Measurements from ENCODE around the gene RFX7.

RFX7 gene

DNA sequence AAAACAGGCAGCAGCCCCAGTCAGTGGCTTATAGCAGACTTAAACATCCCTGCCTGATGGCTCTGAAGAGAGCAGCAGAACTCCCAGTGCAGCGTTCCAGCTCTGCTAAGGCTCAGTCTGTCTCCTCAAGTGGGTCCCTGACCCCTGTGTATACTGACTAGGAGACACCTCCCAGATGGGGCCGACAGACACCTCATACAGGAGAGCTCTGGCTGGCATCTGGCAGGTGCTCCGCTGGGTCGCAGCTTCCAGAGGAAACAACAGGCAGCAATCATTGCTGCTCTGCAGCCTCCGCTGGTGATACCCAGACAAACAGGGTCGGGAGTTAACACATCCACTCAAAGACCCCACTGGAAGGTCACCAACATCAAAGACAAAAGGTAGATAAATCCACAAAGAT is 93.5 kb downstream of the RFX7 start:
- Histone ChIP-seq H3K36me3 (peaks cover 24 to 49% (median 37%) of the 10 kb centered on the region in 11 experiments; a peak in 21 of 22 replicates), H3K9ac (no peak overlapping the region), H3K4me1 (no peaks in the 10 kb centered on the region), H3K4me3 (no peak overlapping the region), H4K20me1 (peaks cover 0 to 15% (median 7%) of the 10 kb centered on the region in 11 experiments; a peak in 9 of 22 replicates), H3K27ac (no peak overlapping the region), H3K27me3 (no peaks in the 10 kb centered on the region), H3K4me2 (no peak overlapping the region), H3K9me3 (replicated peaks in 1 of 11) (peaks cover 43 to 83% (median 71%) of the 10 kb centered on the region in 11 experiments)
- TF ChIP-seq Cebpa-rat (IDR thresholded peaks at IDR 0.05) = no peak

DNA sequence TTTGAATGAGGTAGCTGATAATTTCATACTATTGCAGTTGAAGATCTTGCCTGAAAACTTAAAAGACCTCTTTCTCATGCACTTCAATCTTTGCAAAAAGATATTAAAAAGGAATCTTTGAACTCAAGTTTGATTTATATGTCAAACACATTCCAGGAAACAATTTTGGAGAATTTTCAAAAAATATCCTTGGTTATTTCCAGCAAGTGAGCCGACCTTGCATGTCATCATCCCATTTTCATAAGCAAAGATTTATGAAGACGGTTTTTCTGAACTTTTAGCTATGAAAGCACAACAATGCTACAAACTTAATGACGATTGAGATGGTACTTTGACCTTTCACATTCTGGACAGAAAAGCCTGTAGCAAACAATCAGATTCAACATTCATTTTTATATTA is 95.6 kb downstream of the RFX7 start:
- H3K4me1 ChIP-seq = no peaks in the 10 kb centered on the region
- H3K4me2 ChIP-seq = no peak overlapping the region
- no peak overlapping the region for H3K27ac ChIP-seq
- H3K4me3 ChIP-seq = no peak overlapping the region
- peaks cover 30 to 61% (median 52%) of the 10 kb centered on the region in 11 experiments for H3K9me3 ChIP-seq (replicated peaks in 1 of 11)
- no peak for TF ChIP-seq Cebpa-rat (IDR thresholded peaks at IDR 0.05)
- peaks cover 30 to 60% (median 45%) of the 10 kb centered on the region in 11 experiments; a peak in 21 of 22 replicates for H3K36me3 ChIP-seq
- no peak overlapping the region for H3K9ac ChIP-seq
- H4K20me1 ChIP-seq = peaks cover 0 to 22% (median 8%) of the 10 kb centered on the region in 11 experiments; a peak in 10 of 22 replicates
- no peaks in the 10 kb centered on the region for H3K27me3 ChIP-seq

DNA sequence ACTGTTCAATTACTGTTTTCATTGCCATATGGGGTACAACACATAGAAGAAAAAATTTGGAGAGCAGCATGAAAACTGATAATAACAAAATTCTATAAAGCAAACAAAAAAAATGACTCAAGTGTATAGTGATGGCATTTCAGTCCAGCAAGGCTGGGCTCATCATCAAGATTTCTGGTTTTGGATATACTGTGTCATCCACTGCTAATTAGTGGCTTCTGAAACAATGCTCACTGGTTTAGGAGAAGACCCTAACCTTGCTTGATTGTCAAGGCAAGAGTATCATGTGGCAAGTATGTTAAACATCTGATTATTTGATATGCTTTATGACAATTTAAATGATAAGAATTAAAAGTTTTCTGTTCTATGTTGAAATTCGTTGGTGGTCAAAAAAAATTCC is 96.9 kb downstream of the RFX7 start:
- no peak overlapping the region for H3K27ac ChIP-seq
- H3K36me3 ChIP-seq = peaks cover 43 to 73% (median 53%) of the 10 kb centered on the region in 11 experiments
- no peaks in the 10 kb centered on the region for H3K4me1 ChIP-seq
- TF ChIP-seq Cebpa-rat (IDR thresholded peaks at IDR 0.05) = no peak
- H3K9ac ChIP-seq = no peak overlapping the region
- H3K9me3 ChIP-seq (replicated peaks in 1 of 11) = peaks cover 37 to 60% (median 50%) of the 10 kb centered on the region in 11 experiments
- no peak overlapping the region for H3K4me2 ChIP-seq
- no peaks in the 10 kb centered on the region for H3K27me3 ChIP-seq
- H4K20me1 ChIP-seq = peaks cover 0 to 22% (median 8%) of the 10 kb centered on the region in 11 experiments; a peak in 10 of 22 replicates
- H3K4me3 ChIP-seq = no peak overlapping the region

DNA sequence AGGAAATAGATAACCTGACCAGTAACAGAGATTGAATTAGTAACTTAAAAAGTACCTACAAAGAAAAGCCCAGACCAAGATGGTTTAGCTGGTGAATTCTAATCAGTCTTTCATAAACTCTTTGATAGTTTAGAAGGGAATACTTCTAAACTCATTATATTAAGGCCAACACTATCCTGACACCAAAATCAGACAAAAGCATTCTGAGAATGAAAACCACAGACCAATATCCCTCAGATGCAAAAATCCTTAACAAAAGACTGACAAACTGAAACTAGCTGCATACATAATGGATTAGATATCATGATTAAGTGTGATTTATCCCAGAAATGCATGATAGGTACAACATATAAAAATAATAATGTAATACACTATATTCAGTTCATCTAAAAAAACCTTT is 115.6 kb downstream of the RFX7 start:
- H3K9me3 ChIP-seq (replicated peaks in 1 of 11) = peaks cover 74 to 85% (median 82%) of the 10 kb centered on the region in 11 experiments
- no peak overlapping the region for H3K9ac ChIP-seq
- 0 out of 22 replicates have a peak, but pooled peaks cover 0 to 3% (median 0%) of the 10 kb centered on the region in 11 experiments for H4K20me1 ChIP-seq
- H3K4me3 ChIP-seq = no peak overlapping the region
- H3K36me3 ChIP-seq = peaks cover 69 to 85% (median 80%) of the 10 kb centered on the region in 11 experiments
- no peak for TF ChIP-seq Cebpa-rat (IDR thresholded peaks at IDR 0.05)
- no peak overlapping the region for H3K4me2 ChIP-seq
- H3K27me3 ChIP-seq = no peaks in the 10 kb centered on the region
- no peaks in the 10 kb centered on the region for H3K4me1 ChIP-seq
- H3K27ac ChIP-seq = no peak overlapping the region

DNA sequence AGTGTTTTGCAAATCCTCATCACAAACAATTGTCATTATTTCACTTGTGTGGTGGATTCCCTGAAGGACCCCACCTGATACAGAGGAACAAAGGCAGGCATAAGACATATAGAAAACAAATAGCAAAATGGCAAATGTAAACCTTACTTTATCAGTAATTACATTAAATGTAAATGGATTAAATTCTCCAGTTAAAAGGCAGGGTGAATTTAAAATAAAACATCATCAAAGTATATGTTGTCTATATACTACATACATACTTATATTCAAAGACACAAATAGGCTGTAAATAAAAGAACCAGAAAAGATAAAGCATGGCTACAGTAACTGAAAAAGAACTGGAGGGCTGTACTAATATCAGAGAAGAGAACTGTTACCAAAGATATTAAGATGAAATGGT is 117.3 kb downstream of the RFX7 start:
- Histone ChIP-seq H3K9me3 (replicated peaks in 1 of 11) (peaks cover 90 to 100% (median 98%) of the 10 kb centered on the region in 11 experiments), H3K4me3 (no peak overlapping the region; a peak in 1 of 20 replicates), H3K27ac (no peak overlapping the region), H3K27me3 (no peaks in the 10 kb centered on the region), H3K36me3 (peaks cover 85 to 100% (median 95%) of the 10 kb centered on the region in 11 experiments), H3K4me1 (no peaks in the 10 kb centered on the region), H3K4me2 (no peak overlapping the region), H3K9ac (no peak overlapping the region), H4K20me1 (no peaks in the 10 kb centered on the region)
- no peak for TF ChIP-seq Cebpa-rat (IDR thresholded peaks at IDR 0.05)

DNA sequence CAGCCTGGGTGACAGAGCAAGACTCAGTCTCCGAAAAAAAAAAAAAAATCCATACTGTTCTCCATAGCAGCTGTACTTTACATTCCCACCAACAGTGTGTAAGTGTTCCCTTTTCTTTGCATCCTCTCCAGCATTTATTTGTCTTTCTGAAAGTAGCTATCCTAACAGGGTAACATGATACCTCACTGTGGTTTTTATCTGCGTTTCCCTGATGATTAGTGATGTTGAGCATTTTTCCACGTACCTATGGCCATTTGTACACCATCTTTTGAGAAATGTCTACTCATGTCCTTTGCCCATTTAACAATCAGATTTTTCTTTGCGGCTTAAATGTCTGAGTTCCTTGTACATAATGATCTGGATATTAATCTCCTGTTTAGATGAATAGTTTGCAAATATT is 119.3 kb downstream of the RFX7 start:
- no peak overlapping the region for H3K9ac ChIP-seq
- TF ChIP-seq Cebpa-rat (IDR thresholded peaks at IDR 0.05) = no peak
- H3K4me3 ChIP-seq = no peak overlapping the region
- H3K27me3 ChIP-seq = no peaks in the 10 kb centered on the region
- H4K20me1 ChIP-seq = no peaks in the 10 kb centered on the region
- peaks cover 98 to 100% (median 100%) of the 10 kb centered on the region in 11 experiments for H3K9me3 ChIP-seq (replicated peaks in 1 of 11)
- peaks cover 82 to 100% (median 95%) of the 10 kb centered on the region in 11 experiments for H3K36me3 ChIP-seq
- H3K27ac ChIP-seq = no peak overlapping the region
- H3K4me2 ChIP-seq = no peak overlapping the region
- no peaks in the 10 kb centered on the region for H3K4me1 ChIP-seq

DNA sequence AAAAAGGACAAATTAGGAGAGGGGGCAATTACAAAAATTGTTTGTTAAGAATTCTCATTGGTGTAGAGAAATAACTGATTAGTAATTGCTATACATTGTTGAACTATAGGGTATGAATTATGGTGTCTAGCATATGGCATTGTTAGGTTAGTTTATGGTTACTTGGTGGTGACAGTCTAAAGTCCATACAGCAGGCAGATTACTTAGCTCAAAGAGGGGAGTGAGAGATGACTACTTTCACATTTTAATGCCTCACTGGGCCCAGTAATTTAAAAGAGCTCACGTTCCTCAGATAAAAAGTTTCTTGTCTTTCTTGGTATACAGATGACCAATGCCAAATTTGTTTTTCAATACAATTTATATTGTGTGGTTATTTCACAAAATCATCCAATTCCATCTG is 137.8 kb downstream of the RFX7 start:
- Histone ChIP-seq H3K27ac (no peak overlapping the region), H4K20me1 (no peaks in the 10 kb centered on the region), H3K9ac (no peak overlapping the region), H3K4me1 (no peaks in the 10 kb centered on the region), H3K36me3 (peaks cover 26 to 50% (median 42%) of the 10 kb centered on the region in 11 experiments), H3K4me3 (no peak overlapping the region), H3K27me3 (no peaks in the 10 kb centered on the region), H3K9me3 (replicated peaks in 1 of 11) (peaks cover 0 to 14% (median 0%) of the 10 kb centered on the region in 11 experiments; a peak in 5 of 22 replicates), H3K4me2 (no peak overlapping the region)
- no peak for TF ChIP-seq Cebpa-rat (IDR thresholded peaks at IDR 0.05)

DNA sequence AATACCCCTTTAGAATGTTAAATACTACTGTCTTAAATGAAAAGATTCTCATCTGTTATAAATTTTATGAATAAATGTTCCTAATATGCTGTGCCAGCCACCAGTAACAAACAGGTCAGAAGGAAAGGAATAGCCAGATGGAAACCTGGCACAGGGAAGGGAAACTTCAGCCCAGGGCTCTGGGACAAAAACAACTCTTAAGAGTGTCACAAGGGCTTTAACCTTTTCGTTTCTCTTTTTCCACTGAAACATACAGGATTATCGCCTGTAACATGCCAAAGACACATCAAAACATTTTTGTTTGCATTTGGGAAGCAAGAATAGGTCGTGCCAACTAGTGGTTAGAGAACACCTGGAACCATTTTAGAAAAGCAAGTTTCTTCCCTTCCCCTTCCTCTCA is 141.2 kb downstream of the RFX7 start:
- Histone ChIP-seq H3K9me3 (replicated peaks in 1 of 11) (peaks cover 0 to under 1% (median 0%) of the 10 kb centered on the region in 11 experiments; a peak in 1 of 22 replicates), H4K20me1 (no peaks in the 10 kb centered on the region), H3K27me3 (no peaks in the 10 kb centered on the region), H3K36me3 (peaks cover 42 to 82% (median 63%) of the 10 kb centered on the region in 11 experiments), H3K4me3 (no peak overlapping the region), H3K27ac (no peak overlapping the region), H3K4me2 (no peak overlapping the region), H3K9ac (no peak overlapping the region), H3K4me1 (no peaks in the 10 kb centered on the region)
- TF ChIP-seq Cebpa-rat (IDR thresholded peaks at IDR 0.05) = no peak

GRCh38 chr15:56099311-56099710 is 144.4 kb downstream of the RFX7 start:
- no peaks in the 10 kb centered on the region for H4K20me1 ChIP-seq
- H3K4me3 ChIP-seq = no peak overlapping the region
- H3K4me2 ChIP-seq = no peak overlapping the region
- H3K4me1 ChIP-seq = no peaks in the 10 kb centered on the region
- H3K36me3 ChIP-seq = peaks cover 71 to 98% (median 88%) of the 10 kb centered on the region in 11 experiments
- H3K27ac ChIP-seq = no peak overlapping the region
- no peak for TF ChIP-seq Cebpa-rat (IDR thresholded peaks at IDR 0.05)
- no peaks in the 10 kb centered on the region; a peak in 1 of 22 replicates for H3K9me3 ChIP-seq (replicated peaks in 1 of 11)
- no peaks in the 10 kb centered on the region for H3K27me3 ChIP-seq
- no peak overlapping the region for H3K9ac ChIP-seq

- no peak overlapping the region for H3K4me3 ChIP-seq
- H3K27ac ChIP-seq = no peak overlapping the region
- no peak overlapping the region for H3K9ac ChIP-seq
- H4K20me1 ChIP-seq = no peaks in the 10 kb centered on the region
- H3K27me3 ChIP-seq = no peaks in the 10 kb centered on the region
- no peak for TF ChIP-seq Cebpa-rat (IDR thresholded peaks at IDR 0.05)
- H3K36me3 ChIP-seq = peaks cover 72 to 98% (median 89%) of the 10 kb centered on the region in 11 experiments
- H3K4me1 ChIP-seq = no peaks in the 10 kb centered on the region
- no peak overlapping the region for H3K4me2 ChIP-seq
- H3K9me3 ChIP-seq (replicated peaks in 1 of 11) = no peaks in the 10 kb centered on the region; a peak in 1 of 22 replicates
Measured at GRCh38 chr15:56098195-56098863, 145.3 kb downstream of the RFX7 start.

Data from BLaER1 treated with 17β-estradiol and CSF1 and Interleukin-3, amounts not matched to agents 10 nM and 100 nM (cell line).